Liver (tissue), 9 donors: ENCODE measurements around the gene LOXL3. TPM values are rescaled to one million over a fixed set of nuclear protein-coding genes. Genes with fewer than 3 reads are reported as not detected.

Experiments used
- DNase-seq: peaks from one replicate; pipeline ENCODE4 v3.0.0-alpha.2; 2017; ENCODE audit warnings: low spot score
- H3K27ac ChIP-seq, 2 donors: one replicate each; pipeline ENCODE4 v1.7.0; 2013; ENCODE audit warnings: inconsistent platforms in 2 of 2, low read length in 2 of 2, control low read depth in 1 of 2, low read depth in 1 of 2, mild to moderate bottlenecking in 1 of 2
- H3K27me3 ChIP-seq, 4 donors: one replicate each; pipeline versions ENCODE4 v1.6.1 to v1.7.0; 2013; ENCODE audit warnings: low read length in 3 of 4, inconsistent platforms in 1 of 4, mild to moderate bottlenecking in 1 of 4, moderate library complexity in 1 of 4; ENCODE audit not compliant: control insufficient read depth in 4 of 4, insufficient read depth in 4 of 4
- H3K36me3 ChIP-seq, 4 donors: one replicate each; pipeline versions ENCODE4 v1.6.1 to v1.7.0; 2013; ENCODE audit warnings: low read length in 3 of 4, mild to moderate bottlenecking in 3 of 4, low read depth in 1 of 4, moderate library complexity in 1 of 4; ENCODE audit not compliant: control insufficient read depth in 4 of 4, insufficient read depth in 3 of 4
- H3K4me1 ChIP-seq, 4 donors: one replicate each; pipeline versions ENCODE4 v1.6.1 to v1.7.0; 2013; ENCODE audit warnings: low read length in 3 of 4, mild to moderate bottlenecking in 3 of 4, moderate library complexity in 1 of 4; ENCODE audit not compliant: control insufficient read depth in 4 of 4, insufficient read depth in 4 of 4
- H3K4me3 ChIP-seq, 3 donors: one replicate each; pipeline versions ENCODE4 v1.6.1 to v1.7.0; 2013; ENCODE audit warnings: low read length in 3 of 3, control low read depth in 1 of 3, low read depth in 1 of 3, mild to moderate bottlenecking in 1 of 3
- H3K9ac ChIP-seq, 2 donors: one replicate each; pipeline ENCODE4 v1.7.0; 2013; ENCODE audit warnings: low read length in 2 of 2, mild to moderate bottlenecking in 2 of 2, moderate library complexity in 2 of 2, control low read depth in 1 of 2, low read depth in 1 of 2
- H3K9me3 ChIP-seq, 4 donors: one replicate each; pipeline versions ENCODE4 v1.6.1 to v1.7.0; 2013; ENCODE audit warnings: low read length in 3 of 4; ENCODE audit not compliant: control insufficient read depth in 4 of 4
- ATF3 ChIP-seq: IDR thresholded peaks from 2 replicates; pipeline ENCODE4 v1.6.1; 2016; ENCODE audit warnings: antibody characterized with exemption
- CTCF ChIP-seq: fragments of 150-350 bp; IDR thresholded peaks from 2 replicates; pipeline ENCODE4 v1.5.1; 2017; ENCODE audit warnings: improper control_type of control experiment, low read depth, low read length; ENCODE audit not compliant: missing input control
- EGR1 ChIP-seq, 2 donors: IDR thresholded peaks; 2 replicates each; pipeline ENCODE4 v1.6.1; 2016 to 2018; ENCODE audit warnings: antibody characterized with exemption in 2 of 2, low read depth in 2 of 2
- FOXA1 ChIP-seq: IDR thresholded peaks from 2 replicates; pipeline ENCODE4 v1.6.1; 2016; ENCODE audit warnings: antibody characterized with exemption
- FOXA2 ChIP-seq: IDR thresholded peaks from 2 replicates; pipeline ENCODE4 v1.6.1; 2016; ENCODE audit warnings: antibody characterized with exemption
- GABPA ChIP-seq, 2 donors: IDR thresholded peaks in 1 of 2; conservative IDR thresholded peaks in 1 of 2; 2 replicates each; pipeline ENCODE4 v1.6.1; 2016; ENCODE audit warnings: antibody characterized with exemption in 2 of 2, mild to moderate bottlenecking in 1 of 2, moderate library complexity in 1 of 2
- HNF4A ChIP-seq, 2 donors: conservative IDR thresholded peaks; 2 replicates each; pipeline ENCODE4 v1.6.1; 2016; ENCODE audit warnings: antibody characterized with exemption in 2 of 2, mild to moderate bottlenecking in 2 of 2
- HNF4G ChIP-seq: IDR thresholded peaks from 2 replicates; pipeline ENCODE4 v1.6.1; 2016; ENCODE audit warnings: antibody characterized with exemption
- JUND ChIP-seq, 2 donors: IDR thresholded peaks; 2 replicates each; pipeline ENCODE4 v1.6.1; 2016; ENCODE audit warnings: antibody characterized with exemption in 2 of 2
- MAX ChIP-seq: IDR thresholded peaks from 2 replicates; pipeline ENCODE4 v1.6.1; 2016; ENCODE audit warnings: antibody characterized with exemption
- NR2F2 ChIP-seq: IDR thresholded peaks from 2 replicates; pipeline ENCODE4 v1.6.1; 2016; ENCODE audit warnings: antibody characterized with exemption
- RAD21 ChIP-seq, 2 donors: IDR thresholded peaks; 2 replicates each; pipeline ENCODE4 v1.6.1; 2016; ENCODE audit warnings: antibody characterized with exemption in 2 of 2, mild to moderate bottlenecking in 2 of 2
- REST ChIP-seq: IDR thresholded peaks from 2 replicates; pipeline ENCODE4 v1.6.1; 2016; ENCODE audit warnings: antibody characterized with exemption, mild to moderate bottlenecking
- RXRA ChIP-seq, 2 donors: IDR thresholded peaks; 2 replicates each; pipeline ENCODE4 v1.6.1; 2017 to 2018; ENCODE audit warnings: antibody characterized with exemption in 2 of 2, mild to moderate bottlenecking in 1 of 2
- SP1 ChIP-seq: IDR thresholded peaks from 2 replicates; pipeline ENCODE4 v1.6.1; 2018; ENCODE audit warnings: antibody characterized with exemption, mild to moderate bottlenecking
- TAF1 ChIP-seq: conservative IDR thresholded peaks from 2 replicates; pipeline ENCODE4 v1.6.1; 2016; ENCODE audit warnings: antibody characterized with exemption, mild to moderate bottlenecking
- YY1 ChIP-seq: IDR thresholded peaks from 2 replicates; pipeline ENCODE4 v1.6.1; 2016; ENCODE audit warnings: antibody characterized with exemption, mild to moderate bottlenecking
- ZBTB33 ChIP-seq: IDR thresholded peaks from 2 replicates; pipeline ENCODE4 v1.6.1; 2016; ENCODE audit warnings: antibody characterized with exemption
- whole genome bisulfite sequencing: extraction: QIAGEN DNeasy Blood & Tissue Kit; methylation state at CpG from one replicate; pipeline ENCODE4 v1.1.7; 2013; 5-methylcytosine and 5-hydroxymethylcytosine counted together
- polyA plus RNA-seq, 2 donors: library from polyadenylated mRNA; stranded (reverse) in 1 of 2; unstranded in 1 of 2; fragments of 200-250 nt in 1 of 2; fragments of >200 nt in 1 of 2; fragmentation: Nextera tagmentation in 1 of 2; extraction: Ambion mirVana in 1 of 2; gene quantifications; one replicate each; pipeline versions ENCODE4 v1.2.1 to v1.2.3, GENCODE V29; 2013 to 2015
- total RNA-seq, 2 donors: library from RNA; depleted of rRNA; stranded (reverse); fragments of >200 nt; gene quantifications; one replicate each; pipeline ENCODE4 v1.2.3, GENCODE V29; 2014
- donor health status: healthy.
- donor health status: healthy.
- donor health status: healthy.
- donor health status: healthy.
- donor health status: healthy.

LOXL3 gene
- total and polyA plus RNA-seq, 4 donors: 0.31 to 2.8 (median 1.3) TPM

GRCh38 chr2:74507926-74508520, 45.7 kb downstream of the LOXL3 start:
- H3K36me3 ChIP-seq: peaks cover 0 to 6% (median 4%) of the 10 kb centered on the region in 4 donors
- 17% methylated on average over 38 of the region's 38 CpGs for WGBS
- H3K9me3 ChIP-seq: no peaks in the 10 kb centered on the region
- peak overlapping the region; percentile 99 for H3K27ac ChIP-seq
- H3K4me3 ChIP-seq: peak overlapping the region; percentile 70 to 92 (median 90)
- DNase-seq: no peak
- peak overlapping the region; percentile 53 to 91 for H3K9ac ChIP-seq
- peaks cover 11 to 47% (median 34%) of the 10 kb centered on the region in 4 donors for H3K4me1 ChIP-seq
- TF ChIP-seq YY1: no peak
- no peak for TF ChIP-seq RXRA (IDR thresholded peaks at IDR 0.05)
- no peak for TF ChIP-seq JUND (IDR thresholded peaks at IDR 0.05)
- TF ChIP-seq NR2F2: no peak
- TF ChIP-seq EGR1 (IDR thresholded peaks at IDR 0.05; ENCODE audit: low read depth in 2 of 2): no peak
- no peak for TF ChIP-seq FOXA1
- H3K27me3 ChIP-seq: peaks cover 0 to 16% (median 2%) of the 10 kb centered on the region in 4 donors

GRCh38 chr2:74507145-74507925, 46.4 kb downstream of the LOXL3 start, which contains the start of gene PCGF1:
TSS of gene PCGF1 (minus strand) at chr2:74507695. CDS start at chr2:74507668, 27 bp downstream.
- Histone ChIP-seq H3K9ac (peak within 1 kb of the TSS; percentile 78 to 91), H3K36me3 (peaks cover 0 to 6% (median 4%) of the 10 kb centered on the region in 4 donors), H3K27ac (peak within 1 kb of the TSS; percentile 99), H3K9me3 (no peaks in the 10 kb centered on the region), H3K27me3 (peaks cover 0 to 12% (median 0%) of the 10 kb centered on the region in 4 donors), H3K4me1 (peaks cover 11 to 50% (median 35%) of the 10 kb centered on the region in 4 donors), H3K4me3 (peak within 1 kb of the TSS; percentile 70 to 92 (median 90))
- under 1% methylated on average over 56 of the region's 56 CpGs for WGBS
- TF ChIP-seq MAX: no peak
- no peak for TF ChIP-seq FOXA1
- peak; percentile 59 for TF ChIP-seq SP1
- no peak for TF ChIP-seq RAD21 (IDR thresholded peaks at IDR 0.05)
- TF ChIP-seq HNF4A (conservative IDR thresholded peaks at IDR 0.05): no peak
- no peak for TF ChIP-seq REST
- TF ChIP-seq ZBTB33: no peak
- TF ChIP-seq NR2F2: no peak
- no peak for TF ChIP-seq FOXA2
- no peak for TF ChIP-seq ATF3
- no peak for TF ChIP-seq TAF1
- TF ChIP-seq HNF4G: no peak
- peak; percentile 75 to 92 for TF ChIP-seq GABPA (IDR thresholded peaks at IDR 0.05 in 1 of 2, conservative IDR thresholded peaks at IDR 0.05 in 1 of 2)
- TF ChIP-seq CTCF: no peak
- TF ChIP-seq JUND (IDR thresholded peaks at IDR 0.05): no peak
- peak in 1 of 2 donors; percentile 24 for TF ChIP-seq EGR1 (IDR thresholded peaks at IDR 0.05; ENCODE audit: low read depth in 2 of 2)
- peak; percentile 99 for TF ChIP-seq YY1
- TF ChIP-seq RXRA (IDR thresholded peaks at IDR 0.05): peak; percentile 8 to 31
- DNase-seq: peak; percentile 100
